GM21619 (cell line): ENCODE measurements around the gene DGKH.
"Not testable (repeated sequence)": the region's sequence is repeated elsewhere in the genome, so short reads cannot be mapped to it uniquely, and the experiment has no call there.

ENCODE experiments used
- ATAC-seq: cut with Tn5 transposase; IDR thresholded peaks from one replicate; pipeline ENCODE4 v1.9.1; 2021; ENCODE audit not compliant: unreplicated experiment

DGKH gene

GRCh38 chr13:42153199-42154113 is 105.0 kb downstream of the DGKH start:
- no peak for ATAC-seq

- ATAC-seq = no peak
Observed at GRCh38 chr13:42155251-42155650, 106.8 kb downstream of the DGKH start.

GRCh38 chr13:42163338-42163737 is 114.9 kb downstream of the DGKH start:
- not testable (repeated sequence) for ATAC-seq

GRCh38 chr13:42163910-42164309 is 115.5 kb downstream of the DGKH start:
- ATAC-seq = not testable (repeated sequence)

GRCh38 chr13:42164557-42165125 is 116.2 kb downstream of the DGKH start:
- no peak for ATAC-seq

- no peak for ATAC-seq
Observed at GRCh38 chr13:42168496-42168895, 120.0 kb downstream of the DGKH start.

- no peak for ATAC-seq
Observed at GRCh38 chr13:42170029-42170428, 121.6 kb downstream of the DGKH start.

GRCh38 chr13:42173789-42174343 is 125.4 kb downstream of the DGKH start:
- ATAC-seq = no peak

GRCh38 chr13:42174344-42175162 is 126.1 kb downstream of the DGKH start:
- no peak for ATAC-seq

GRCh38 chr13:42176294-42176693 is 127.8 kb downstream of the DGKH start:
- no peak for ATAC-seq

GRCh38 chr13:42177189-42177588 is 128.7 kb downstream of the DGKH start:
- no peak for ATAC-seq

- no peak for ATAC-seq
Observed at GRCh38 chr13:42181381-42181953, 133.0 kb downstream of the DGKH start.

- no peak for ATAC-seq
Observed at GRCh38 chr13:42189061-42189460, 140.6 kb downstream of the DGKH start.

- no peak for ATAC-seq
Observed at GRCh38 chr13:42190529-42190928, 142.1 kb downstream of the DGKH start.

GRCh38 chr13:42211704-42212464 is 163.4 kb downstream of the DGKH start:
- no peak for ATAC-seq

- ATAC-seq = no peak
Observed at GRCh38 chr13:42214446-42214845, 166.0 kb downstream of the DGKH start.

GRCh38 chr13:42215578-42216421 is 167.4 kb downstream of the DGKH start:
- no peak for ATAC-seq

GRCh38 chr13:42216422-42216735 is 167.9 kb downstream of the DGKH start:
- ATAC-seq = no peak

- no peak for ATAC-seq
Observed at GRCh38 chr13:42218576-42218975, 170.1 kb downstream of the DGKH start.
